K562 (cell line): ENCODE measurements around the gene SLC30A4. TPM values are rescaled to one million over a fixed set of nuclear protein-coding genes. Genes with fewer than 3 reads are reported as not detected.

Experiments
- CREB3 ChIP-seq: fragments of 450-650 bp; conservative IDR thresholded peaks from 2 replicates; pipeline ENCODE4 v1.6.1; 2016; ENCODE audit warnings: missing genetic modification characterization, low read depth, mild to moderate bottlenecking, missing compliant biosample characterization, moderate library complexity
- CTBP1 ChIP-seq: fragments of 450-650 bp; IDR thresholded peaks from 2 replicates; pipeline ENCODE4 v1.6.1; 2016; ENCODE audit warnings: borderline replicate concordance
- E2F8 ChIP-seq: fragments of 450-650 bp; IDR thresholded peaks from 2 replicates; pipeline ENCODE4 v1.7.1; 2018; ENCODE audit warnings: mild to moderate bottlenecking, low read depth; ENCODE audit not compliant: partially characterized antibody
- EHMT2 ChIP-seq: fragments of 450-650 bp; IDR thresholded peaks from 2 replicates; pipeline ENCODE4 v1.6.1; 2018; ENCODE audit warnings: antibody characterized with exemption
- HDAC1 ChIP-seq, 2 experiments: fragments of 450-650 bp; IDR thresholded peaks; 2 replicates each; pipeline ENCODE4 v1.6.1; 2016 to 2017; ENCODE audit warnings: inconsistent platforms in 1 of 2, mild to moderate bottlenecking in 1 of 2, moderate library complexity in 1 of 2
- NONO ChIP-seq, 2 experiments: fragments of 200-400 bp in 1 of 2; fragments of 450-650 bp in 1 of 2; formaldehyde crosslinking in 1 of 2; IDR thresholded peaks; 2 replicates each; pipeline ENCODE4 v1.6.1; 2017; ENCODE audit warnings: low read depth in 2 of 2, mild to moderate bottlenecking in 2 of 2, moderate library complexity in 2 of 2, low read length in 1 of 2
- RERE ChIP-seq: sonication (generic); formaldehyde crosslinking; IDR thresholded peaks from 2 replicates; pipeline ENCODE4 v1.8.0; 2023; ENCODE audit warnings: missing genetic modification reagents, mild to moderate bottlenecking, borderline replicate concordance
- WHSC1 ChIP-seq: IDR thresholded peaks from one replicate; pipeline ENCODE4 v1.6.1; 2012; ENCODE audit warnings: low read length, control low read depth, inconsistent platforms
- ZKSCAN1 ChIP-seq: fragments of 150-350 bp; IDR thresholded peaks from 2 replicates; pipeline ENCODE4 v1.6.1; 2016; ENCODE audit warnings: low read depth, low read length
- ZNF24 ChIP-seq: fragments of 450-650 bp; IDR thresholded peaks from 2 replicates; pipeline ENCODE4 v1.6.1; 2016
- ZNF324 ChIP-seq: fragments of 250-450 bp; sonication (Bioruptor Pico); IDR thresholded peaks from 2 replicates; pipeline ENCODE4 v1.4.0; 2020; ENCODE audit warnings: mild to moderate bottlenecking
- ZNF609 ChIP-seq: sonication (generic); formaldehyde crosslinking; IDR thresholded peaks from 2 replicates; pipeline ENCODE4 v1.8.1; 2023; ENCODE audit warnings: missing genetic modification reagents, mild to moderate bottlenecking, borderline replicate concordance
- polyA plus RNA-seq, 8 experiments: library from polyadenylated mRNA; depleted of rRNA in 4 of 8; stranded (reverse) in 5 of 8; unstranded in 3 of 8; fragments of >200 nt; fragmentation: Nextera tagmentation in 2 of 8; fragmentation: Illumina TruSeq in 1 of 8; extraction: Ambion mirVana in 2 of 8; extraction: Trizol in 1 of 8; gene quantifications; 2 replicates each; pipeline versions ENCODE4 v1.2.1 to v1.2.3, GENCODE V29; 2011 to 2014; ENCODE audit warnings: inconsistent platforms in 1 of 8, missing spikeins in 1 of 8
- total RNA-seq, 7 experiments: library from RNA; depleted of rRNA in 6 of 7; stranded (reverse); fragments of >200 nt in 6 of 7; fragmentation: Illumina TruSeq in 2 of 7; extraction: Trizol in 2 of 7; gene quantifications; 2 replicates each; pipeline versions ENCODE4 v1.2.1 to v1.2.3, GENCODE V29; 2011 to 2021; ENCODE audit warnings: low replicate concordance in 1 of 7

Gene SLC30A4
- total and polyA plus RNA-seq, 9 of the 15 experiments (the other 6 are each of a cell fraction or from before 2014, with no cell fraction given): 0.21 to 0.73 (median 0.36) TPM

GRCh38 chr15:45456212-45457106, 66.1 kb downstream of the SLC30A4 start (continued):
- TF ChIP-seq ZNF324 (CRISPR knock-in tag): no peak
- no peak for TF ChIP-seq CREB3 (tag)
- TF ChIP-seq EHMT2: peak; percentile 65
- TF ChIP-seq NONO (IDR thresholded peaks at IDR 0.05; ENCODE audit: low read depth in 2 of 2, low read length in 1 of 2): no peak
- no peak for TF ChIP-seq E2F8
- TF ChIP-seq RERE (CRISPR knock-in tag): no peak
- TF ChIP-seq ZNF609 (CRISPR knock-in tag): no peak
- TF ChIP-seq ZKSCAN1: no peak
- no peak for TF ChIP-seq WHSC1
- TF ChIP-seq HDAC1 (IDR thresholded peaks at IDR 0.05): no peak
- 0 out of 2 replicates have a peak, but pooled peaks have one; percentile 11 for TF ChIP-seq CTBP1
- no peak for TF ChIP-seq ZNF24
